Colonic mucosa (tissue), 4 donors: ENCODE results near the gene PRELID1. TPM values are rescaled to one million over a fixed set of nuclear protein-coding genes. Genes with fewer than 3 reads are reported as not detected.
A peak's percentile ranks its signal among the peaks of the same experiment; 100 is the strongest.

ENCODE experiments used
- DNase-seq: peaks from one replicate; pipeline ENCODE4 v3.0.0-alpha.2; 2020
- H3K27ac ChIP-seq: fragments of 200-600 bp; one replicate; pipeline ENCODE4 v1.8.0; 2021
- H3K27me3 ChIP-seq: fragments of 200-600 bp; one replicate; pipeline ENCODE4 v1.8.0; 2021
- H3K36me3 ChIP-seq: fragments of 200-600 bp; one replicate; pipeline ENCODE4 v1.8.0; 2021
- H3K4me1 ChIP-seq: fragments of 200-600 bp; one replicate; pipeline ENCODE4 v1.8.0; 2021; ENCODE audit warnings: mild to moderate bottlenecking
- H3K4me3 ChIP-seq: fragments of 200-600 bp; one replicate; pipeline ENCODE4 v1.8.0; 2021
- H3K9ac ChIP-seq, 2 donors: one replicate each; pipeline ENCODE4 v1.7.0; 2013; ENCODE audit warnings: control low read depth in 2 of 2, low read depth in 2 of 2, low read length in 2 of 2
- H3K9me3 ChIP-seq: fragments of 200-600 bp; one replicate; pipeline ENCODE4 v1.8.0; 2021
- intact Hi-C: fragments of 100-400 bp; cut with DNase I; formaldehyde crosslinking; loops from one replicate; pipeline ENCODE4 v1.14.1; 2022
- total RNA-seq, 2 donors: library from RNA; stranded (reverse); fragmentation: NEBNext Ultra II Directional in 1 of 2; extraction: Animal tissue kit (Norgen Biotek cat#: 25700) in 1 of 2; gene quantifications; one replicate each; pipeline ENCODE4 v1.2.1, GENCODE V29; 2021
- TF ChIP-seq, protein P1 (sequence below): fragments of 200-600 bp; IDR thresholded peaks from one replicate; pipeline ENCODE4 v1.8.0; 2022; ENCODE audit warnings: antibody characterized with exemption, mild to moderate bottlenecking
- donor health status: healthy.
- donor health status: DM: no; HTN: no; CAD: no.
- donor health status: DM: no; HTN: no; CAD: no.

PRELID1 gene
- total RNA-seq, 2 donors from 2014 or later, result 245 to 396 TPM

DNA sequence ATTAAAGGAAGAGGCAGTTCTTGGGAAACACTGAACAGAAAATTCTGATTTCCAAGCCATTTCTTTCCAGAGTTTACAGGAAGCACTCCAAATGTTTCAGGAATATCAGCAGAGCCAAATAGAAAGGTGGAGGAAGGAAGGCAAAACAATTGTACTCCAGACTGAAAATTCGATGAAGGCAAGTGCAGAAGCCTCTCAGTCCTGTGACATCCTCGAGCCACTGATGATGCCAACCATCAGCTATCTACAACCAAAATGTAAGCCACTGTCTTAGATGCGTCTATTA, 45.7 kb downstream of the PRELID1 start:
- intact Hi-C loops, result no loop called here
- Histone ChIP-seq H3K9me3 (no peaks in the 10 kb centered on the region), H3K27ac (no peak overlapping the region), H3K27me3 (no peaks in the 10 kb centered on the region), H3K36me3 (no peaks in the 10 kb centered on the region), H3K4me1 (peaks cover 10% of the 10 kb centered on the region), H3K4me3 (no peak overlapping the region), H3K9ac (no peak overlapping the region)
- DNase-seq, result no peak
- TF ChIP-seq, protein P1, sequence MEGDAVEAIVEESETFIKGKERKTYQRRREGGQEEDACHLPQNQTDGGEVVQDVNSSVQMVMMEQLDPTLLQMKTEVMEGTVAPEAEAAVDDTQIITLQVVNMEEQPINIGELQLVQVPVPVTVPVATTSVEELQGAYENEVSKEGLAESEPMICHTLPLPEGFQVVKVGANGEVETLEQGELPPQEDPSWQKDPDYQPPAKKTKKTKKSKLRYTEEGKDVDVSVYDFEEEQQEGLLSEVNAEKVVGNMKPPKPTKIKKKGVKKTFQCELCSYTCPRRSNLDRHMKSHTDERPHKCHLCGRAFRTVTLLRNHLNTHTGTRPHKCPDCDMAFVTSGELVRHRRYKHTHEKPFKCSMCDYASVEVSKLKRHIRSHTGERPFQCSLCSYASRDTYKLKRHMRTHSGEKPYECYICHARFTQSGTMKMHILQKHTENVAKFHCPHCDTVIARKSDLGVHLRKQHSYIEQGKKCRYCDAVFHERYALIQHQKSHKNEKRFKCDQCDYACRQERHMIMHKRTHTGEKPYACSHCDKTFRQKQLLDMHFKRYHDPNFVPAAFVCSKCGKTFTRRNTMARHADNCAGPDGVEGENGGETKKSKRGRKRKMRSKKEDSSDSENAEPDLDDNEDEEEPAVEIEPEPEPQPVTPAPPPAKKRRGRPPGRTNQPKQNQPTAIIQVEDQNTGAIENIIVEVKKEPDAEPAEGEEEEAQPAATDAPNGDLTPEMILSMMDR, result no peak

DNA sequence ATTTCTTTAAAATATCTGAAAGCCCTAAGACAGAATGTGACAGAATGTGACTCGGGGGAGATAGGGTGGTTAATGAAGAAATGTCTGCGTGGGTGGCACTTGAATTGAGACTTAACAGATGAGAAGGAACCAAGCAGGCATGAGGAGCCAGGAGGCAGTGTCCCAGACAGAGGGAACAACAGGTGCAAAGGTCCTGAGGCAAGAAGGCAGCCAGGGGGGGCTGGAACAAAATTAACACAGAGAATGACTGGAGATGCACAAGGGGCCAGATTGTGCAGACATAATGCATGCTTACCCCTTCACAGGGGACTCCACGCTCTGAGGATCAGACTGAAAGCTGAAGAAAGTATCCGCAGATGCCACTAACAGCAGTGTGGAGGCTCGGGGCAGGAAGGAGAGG, 46.2 kb downstream of the PRELID1 start:
- Histone ChIP-seq H3K9me3 (no peaks in the 10 kb centered on the region), H3K36me3 (no peaks in the 10 kb centered on the region), H3K9ac (no peak overlapping the region), H3K4me3 (no peak overlapping the region), H3K27ac (no peak overlapping the region), H3K27me3 (no peaks in the 10 kb centered on the region), H3K4me1 (peaks cover 10% of the 10 kb centered on the region)
- intact Hi-C loops, result no loop called here
- TF ChIP-seq, protein P1, result no peak
- DNase-seq, result no peak

DNA sequence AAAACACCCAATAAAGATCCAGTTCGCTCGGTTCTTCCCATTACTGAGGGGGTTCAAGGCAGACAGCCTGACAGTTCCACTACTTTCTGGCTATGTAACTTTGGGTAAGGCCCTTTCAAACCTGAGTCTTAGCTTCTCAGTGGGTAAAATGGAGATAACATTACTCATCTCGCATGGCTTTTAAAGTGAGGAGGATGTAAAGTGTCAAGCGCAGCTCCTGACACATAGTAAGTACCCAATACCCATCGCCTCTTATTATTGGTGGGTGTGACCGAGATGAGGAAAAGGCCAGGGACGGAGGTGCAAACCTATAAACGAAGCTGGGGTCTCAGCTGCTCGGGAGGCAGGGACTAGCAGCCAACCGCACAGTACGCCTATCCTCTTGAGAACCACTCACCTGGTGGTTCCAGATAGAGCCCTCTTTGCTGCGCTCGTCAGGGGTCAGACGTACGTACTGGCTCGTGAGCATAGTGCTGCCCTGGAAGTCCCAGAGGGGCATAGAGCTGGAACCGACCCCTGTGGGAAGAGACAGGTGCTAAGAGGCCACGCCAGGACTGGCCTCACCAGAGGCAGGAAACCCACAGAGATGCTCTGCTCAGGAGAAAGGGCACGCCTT, 47.3 kb downstream of the PRELID1 start:
- DNase-seq, result no peak
- peaks cover 10% of the 10 kb centered on the region for H3K4me1 ChIP-seq
- peak overlapping the region; percentile 74 to 93 for H3K9ac ChIP-seq
- intact Hi-C loops, result no loop called here
- no peaks in the 10 kb centered on the region for H3K9me3 ChIP-seq
- H3K27ac ChIP-seq, result peak overlapping the region; percentile 94
- TF ChIP-seq, protein P1, result no peak
- peak overlapping the region; percentile 87 for H3K4me3 ChIP-seq
- no peaks in the 10 kb centered on the region for H3K36me3 ChIP-seq
- no peaks in the 10 kb centered on the region for H3K27me3 ChIP-seq

DNA sequence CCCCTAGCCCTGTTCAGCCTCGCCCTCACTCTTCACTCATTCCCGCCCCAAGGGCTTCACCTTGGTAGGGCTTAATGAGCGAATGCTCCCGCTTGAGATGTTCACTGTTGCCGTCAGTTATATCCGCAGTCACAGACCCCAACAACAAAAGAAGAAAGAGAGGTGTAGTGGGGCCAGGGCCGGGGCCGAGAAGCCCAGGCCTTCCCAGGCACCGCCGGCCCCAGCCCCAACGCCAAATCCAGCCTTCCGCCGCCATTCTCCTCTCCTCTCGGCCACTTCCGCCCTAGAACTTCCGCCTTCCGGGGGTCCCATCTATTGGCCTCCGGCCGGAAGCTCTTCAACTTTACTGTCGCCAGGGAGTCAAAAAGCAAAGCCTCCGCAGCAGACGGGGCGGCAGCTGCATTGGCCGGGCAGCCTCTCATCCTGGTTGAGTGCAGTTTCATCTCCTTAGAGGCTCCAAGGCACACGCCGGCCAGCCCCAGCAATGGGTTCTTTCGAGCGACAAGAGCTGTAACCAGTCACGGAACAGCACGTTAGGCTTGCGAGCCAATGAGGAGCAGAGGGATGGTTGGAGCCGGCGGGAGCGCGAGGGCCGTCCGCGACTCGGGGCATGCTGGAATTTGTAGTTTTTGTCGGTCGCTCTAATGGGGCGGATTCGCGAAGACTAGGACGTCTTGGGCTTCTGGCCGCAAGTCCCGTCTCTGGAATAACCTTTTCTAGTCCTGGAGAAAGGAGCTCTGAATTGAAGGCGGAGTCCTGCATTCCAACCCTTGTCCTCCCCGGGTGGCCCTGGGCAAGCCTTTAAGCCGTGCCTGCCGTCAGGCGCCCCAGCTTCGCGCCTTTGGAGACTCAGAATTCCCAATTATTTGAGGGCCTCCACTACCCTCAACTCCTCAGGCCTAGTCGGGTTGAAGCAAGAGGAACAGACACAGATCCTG, 48.1 kb downstream of the PRELID1 start, which contains the start of gene LMAN2:
Gene LMAN2, minus strand, starts transcription at position 277 of the 938 bp plus-strand sequence. Its CDS starts 21 bp downstream, at position 256.
- no peaks in the 10 kb centered on the region for H3K9me3 ChIP-seq
- peaks cover 10% of the 10 kb centered on the region for H3K4me1 ChIP-seq
- peak within 1 kb of the TSS; percentile 74 to 93 for H3K9ac ChIP-seq
- intact Hi-C loops, result no loop called here
- no peaks in the 10 kb centered on the region for H3K27me3 ChIP-seq
- TF ChIP-seq, protein P1, result no peak
- DNase-seq, result peak; percentile 97
- H3K27ac ChIP-seq, result peak within 1 kb of the TSS; percentile 94
- H3K4me3 ChIP-seq, result peak within 1 kb of the TSS; percentile 87
- no peaks in the 10 kb centered on the region for H3K36me3 ChIP-seq

DNA sequence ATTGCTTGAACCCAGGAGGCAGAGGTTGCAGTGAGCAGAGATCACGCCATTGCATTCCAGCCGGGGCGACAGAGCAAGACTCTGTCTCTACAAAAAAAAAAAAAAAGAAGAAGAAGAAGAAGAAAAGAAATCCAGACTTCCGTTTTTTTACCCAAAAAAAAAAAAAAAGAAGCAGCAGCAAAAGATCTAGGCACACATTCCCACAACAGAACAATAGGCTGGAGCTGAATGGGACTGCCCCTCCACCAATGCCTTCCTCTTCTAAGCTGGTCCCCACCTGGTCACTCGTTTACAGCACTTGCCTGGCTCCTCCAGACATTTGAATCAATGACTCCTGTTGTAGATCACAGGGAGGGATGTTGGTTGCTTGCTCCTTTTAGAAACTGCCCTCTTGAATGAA, 49.5 kb downstream of the PRELID1 start:
- Histone ChIP-seq H3K9me3 (no peaks in the 10 kb centered on the region), H3K36me3 (no peaks in the 10 kb centered on the region), H3K4me1 (peaks cover 11% of the 10 kb centered on the region), H3K9ac (no peak overlapping the region), H3K27me3 (no peaks in the 10 kb centered on the region), H3K4me3 (no peak overlapping the region), H3K27ac (no peak overlapping the region)
- intact Hi-C loops, result no loop called here
- DNase-seq, result no peak
- TF ChIP-seq, protein P1, result no peak
